ENCODE results near the gene ANKFY1. TPM values are rescaled to one million over a fixed set of nuclear protein-coding genes. Genes with fewer than 3 reads are reported as not detected.
"Not testable (repeated sequence)": the region's sequence is repeated elsewhere in the genome, so short reads cannot be mapped to it uniquely, and the experiment has no call there.

The ANKFY1 gene
- total and polyA plus RNA-seq, 3 experiments from 2014 or later, result 13.3 to 39.6 (median 35.2) TPM

GRCh38 chr17:4138906-4139526 lies 124.8 kb downstream of the ANKFY1 start:
- H3K4me3 ChIP-seq (ENCODE audit: low read length); H3K27me3 ChIP-seq (ENCODE audit: insufficient read depth, low read length, poor library complexity, severe bottlenecking); H3K9me3 ChIP-seq (ENCODE audit: low read length); H3K27me3 Mint-ChIP-seq; H3K27ac ChIP-seq (ENCODE audit: low read depth, low read length); H3K9me3 Mint-ChIP-seq; H3K36me3 ChIP-seq (ENCODE audit: insufficient read depth, low read length); CTCF ChIA-PET; POLR2A ChIA-PET; DNase-seq: not testable (repeated sequence)
- Mint-ChIP-seq H3K4me1 (peaks cover 61 to 82% (median 75%) of the 10 kb centered on the region in 3 donors), H3K4me3 (peak overlapping the region in 4 of 7 donors; percentile 7 to 61 (median 49)), H3K27ac (peak overlapping the region in 3 of 8 donors; percentile 15 to 84 (median 30)), H3K36me3 (peaks cover 0 to 64% (median 3%) of the 10 kb centered on the region in 3 donors)
- H3K4me1 ChIP-seq (ENCODE audit: insufficient read depth, low read length), result peaks cover 52% of the 10 kb centered on the region

- no peak overlapping the region for H3K4me3 Mint-ChIP-seq
- no peaks in the 10 kb centered on the region for H3K27me3 Mint-ChIP-seq
- H3K36me3 Mint-ChIP-seq, result peaks cover 0 to 55% (median 6%) of the 10 kb centered on the region in 3 donors
- ChIA-PET CTCF (interaction anchor here (1.1 kb wide), 1 partner anchor 14 kb away, joined by 4 read pairs; no protein-coding TSS in a partner anchor), POLR2A (no interaction called here)
- H3K4me1 Mint-ChIP-seq, result peaks cover 62 to 85% (median 79%) of the 10 kb centered on the region in 3 donors
- Histone ChIP-seq H3K27ac (ENCODE audit: low read depth, low read length) (no peak overlapping the region), H3K4me1 (ENCODE audit: insufficient read depth, low read length) (peaks cover 44% of the 10 kb centered on the region), H3K36me3 (ENCODE audit: insufficient read depth, low read length) (no peaks in the 10 kb centered on the region), H3K4me3 (ENCODE audit: low read length) (no peak overlapping the region), H3K9me3 (ENCODE audit: low read length) (no peaks in the 10 kb centered on the region), H3K27me3 (ENCODE audit: insufficient read depth, low read length, poor library complexity, severe bottlenecking) (no peaks in the 10 kb centered on the region)
- no peaks in the 10 kb centered on the region for H3K9me3 Mint-ChIP-seq
- no peak for DNase-seq
- peak overlapping the region in 2 of 8 donors; percentile 23 to 86 for H3K27ac Mint-ChIP-seq
Observed at GRCh38 chr17:4136373-4136772, 127.4 kb downstream of the ANKFY1 start.

GRCh38 chr17:4135489-4135888 lies 128.3 kb downstream of the ANKFY1 start:
- peaks cover 36% of the 10 kb centered on the region for H3K4me1 ChIP-seq (ENCODE audit: insufficient read depth, low read length)
- ChIA-PET CTCF (interaction anchor here (1.1 kb wide), 1 partner anchor 13 kb away, joined by 4 read pairs; no protein-coding TSS in a partner anchor), POLR2A (no interaction called here)
- H3K4me1 Mint-ChIP-seq, result peaks cover 63 to 85% (median 77%) of the 10 kb centered on the region in 3 donors
- no peaks in the 10 kb centered on the region for H3K27me3 Mint-ChIP-seq
- no peaks in the 10 kb centered on the region for H3K27me3 ChIP-seq (ENCODE audit: insufficient read depth, low read length, poor library complexity, severe bottlenecking)
- H3K9me3 ChIP-seq (ENCODE audit: low read length), result no peaks in the 10 kb centered on the region
- no peaks in the 10 kb centered on the region for H3K36me3 ChIP-seq (ENCODE audit: insufficient read depth, low read length)
- H3K27ac ChIP-seq (ENCODE audit: low read depth, low read length), result no peak overlapping the region
- H3K4me3 Mint-ChIP-seq, result peak overlapping the region in 2 of 7 donors; percentile 26 to 33
- H3K27ac Mint-ChIP-seq, result peak overlapping the region in 6 of 8 donors; percentile 10 to 90 (median 56)
- H3K4me3 ChIP-seq (ENCODE audit: low read length), result no peak overlapping the region
- no peaks in the 10 kb centered on the region for H3K9me3 Mint-ChIP-seq
- no peak for DNase-seq
- peaks cover 0 to 61% (median 7%) of the 10 kb centered on the region in 3 donors for H3K36me3 Mint-ChIP-seq

GRCh38 chr17:4134721-4135120 lies 129.1 kb downstream of the ANKFY1 start:
- no peak for DNase-seq
- Mint-ChIP-seq H3K4me1 (peaks cover 59 to 80% (median 75%) of the 10 kb centered on the region in 3 donors), H3K4me3 (peak overlapping the region in 1 of 7 donors; percentile 19), H3K9me3 (peaks cover 0 to 2% (median 0%) of the 10 kb centered on the region in 5 donors), H3K27ac (peak overlapping the region in 5 of 8 donors; percentile 36 to 87 (median 65)), H3K27me3 (no peaks in the 10 kb centered on the region), H3K36me3 (peaks cover 0 to 58% (median 7%) of the 10 kb centered on the region in 3 donors)
- Histone ChIP-seq H3K4me3 (ENCODE audit: low read length) (no peak overlapping the region), H3K36me3 (ENCODE audit: insufficient read depth, low read length) (no peaks in the 10 kb centered on the region), H3K4me1 (ENCODE audit: insufficient read depth, low read length) (peaks cover 29% of the 10 kb centered on the region), H3K9me3 (ENCODE audit: low read length) (no peaks in the 10 kb centered on the region), H3K27ac (ENCODE audit: low read depth, low read length) (no peak overlapping the region), H3K27me3 (ENCODE audit: insufficient read depth, low read length, poor library complexity, severe bottlenecking) (no peaks in the 10 kb centered on the region)
- POLR2A ChIA-PET, result no interaction called here
- CTCF ChIA-PET, result no interaction called here

- Mint-ChIP-seq H3K9me3 (peaks cover 0 to 2% (median 0%) of the 10 kb centered on the region in 5 donors), H3K4me3 (no peak overlapping the region), H3K27ac (peak overlapping the region in 4 of 8 donors; percentile 39 to 85 (median 69)), H3K36me3 (peaks cover 0 to 48% (median 6%) of the 10 kb centered on the region in 3 donors), H3K27me3 (no peaks in the 10 kb centered on the region), H3K4me1 (peaks cover 46 to 67% (median 65%) of the 10 kb centered on the region in 3 donors)
- no peak for DNase-seq
- ChIA-PET POLR2A (no interaction called here), CTCF (no interaction called here)
- H3K9me3 ChIP-seq (ENCODE audit: low read length), result no peaks in the 10 kb centered on the region
- no peak overlapping the region for H3K27ac ChIP-seq (ENCODE audit: low read depth, low read length)
- no peaks in the 10 kb centered on the region for H3K36me3 ChIP-seq (ENCODE audit: insufficient read depth, low read length)
- no peaks in the 10 kb centered on the region for H3K27me3 ChIP-seq (ENCODE audit: insufficient read depth, low read length, poor library complexity, severe bottlenecking)
- peaks cover 11% of the 10 kb centered on the region for H3K4me1 ChIP-seq (ENCODE audit: insufficient read depth, low read length)
- H3K4me3 ChIP-seq (ENCODE audit: low read length), result no peak overlapping the region
Observed at GRCh38 chr17:4130715-4131114, 133.1 kb downstream of the ANKFY1 start.

- POLR2A ChIA-PET, result interaction anchor here (0.6 kb wide), 1 partner anchor 738 kb away, joined by 3 read pairs; no protein-coding TSS in a partner anchor
Observed at GRCh38 chr17:4127555-4127954, 136.2 kb downstream of the ANKFY1 start.

GRCh38 chr17:4125552-4125951 lies 138.2 kb downstream of the ANKFY1 start:
- peaks cover 0 to 69% (median 7%) of the 10 kb centered on the region in 3 donors for H3K36me3 Mint-ChIP-seq
- H3K27ac Mint-ChIP-seq, result peak overlapping the region in 6 of 8 donors; percentile 18 to 75 (median 40)
- peaks cover 0 to 2% (median 0%) of the 10 kb centered on the region in 5 donors for H3K9me3 Mint-ChIP-seq
- CTCF ChIA-PET, result interaction anchor here (0.6 kb wide), 1 partner anchor 150 kb away, joined by 3 read pairs; no protein-coding TSS in a partner anchor
- H3K27ac ChIP-seq (ENCODE audit: low read depth, low read length), result no peak overlapping the region
- H3K4me1 Mint-ChIP-seq, result peaks cover 28 to 48% (median 40%) of the 10 kb centered on the region in 3 donors
- H3K4me3 Mint-ChIP-seq, result no peak overlapping the region
- no peaks in the 10 kb centered on the region for H3K4me1 ChIP-seq (ENCODE audit: insufficient read depth, low read length)
- H3K4me3 ChIP-seq (ENCODE audit: low read length), result no peak overlapping the region
- no peaks in the 10 kb centered on the region for H3K27me3 ChIP-seq (ENCODE audit: insufficient read depth, low read length, poor library complexity, severe bottlenecking)
- no peaks in the 10 kb centered on the region for H3K9me3 ChIP-seq (ENCODE audit: low read length)
- POLR2A ChIA-PET, result no interaction called here
- no peaks in the 10 kb centered on the region for H3K27me3 Mint-ChIP-seq
- peaks cover 20% of the 10 kb centered on the region for H3K36me3 ChIP-seq (ENCODE audit: insufficient read depth, low read length)
- no peak for DNase-seq

More at GRCh38 chr17:4127555-4127954, 136.2 kb downstream of the ANKFY1 start:
- Histone ChIP-seq H3K9me3 (ENCODE audit: low read length) (no peaks in the 10 kb centered on the region), H3K4me1 (ENCODE audit: insufficient read depth, low read length) (no peaks in the 10 kb centered on the region), H3K4me3 (ENCODE audit: low read length) (no peak overlapping the region), H3K36me3 (ENCODE audit: insufficient read depth, low read length) (peaks cover 16% of the 10 kb centered on the region), H3K27ac (ENCODE audit: low read depth, low read length) (no peak overlapping the region), H3K27me3 (ENCODE audit: insufficient read depth, low read length, poor library complexity, severe bottlenecking) (no peaks in the 10 kb centered on the region)
- no peak overlapping the region for H3K4me3 Mint-ChIP-seq
- no peaks in the 10 kb centered on the region for H3K27me3 Mint-ChIP-seq
- peak overlapping the region in 3 of 8 donors; percentile 27 to 68 (median 50) for H3K27ac Mint-ChIP-seq
- H3K4me1 Mint-ChIP-seq, result peaks cover 39 to 59% (median 54%) of the 10 kb centered on the region in 3 donors
- CTCF ChIA-PET, result no interaction called here
- peaks cover 0 to 2% (median 0%) of the 10 kb centered on the region in 5 donors for H3K9me3 Mint-ChIP-seq
- H3K36me3 Mint-ChIP-seq, result peaks cover 0 to 63% (median 7%) of the 10 kb centered on the region in 3 donors
- no peak for DNase-seq

GRCh38 chr17:4124999-4125398 lies 138.8 kb downstream of the ANKFY1 start:
- Histone ChIP-seq H3K4me3 (ENCODE audit: low read length) (no peak overlapping the region), H3K36me3 (ENCODE audit: insufficient read depth, low read length) (peaks cover 20% of the 10 kb centered on the region), H3K27me3 (ENCODE audit: insufficient read depth, low read length, poor library complexity, severe bottlenecking) (no peaks in the 10 kb centered on the region), H3K9me3 (ENCODE audit: low read length) (no peaks in the 10 kb centered on the region), H3K27ac (ENCODE audit: low read depth, low read length) (no peak overlapping the region), H3K4me1 (ENCODE audit: insufficient read depth, low read length) (no peaks in the 10 kb centered on the region)
- Mint-ChIP-seq H3K27ac (peak overlapping the region in 6 of 8 donors; percentile 18 to 75 (median 48)), H3K4me1 (peaks cover 26 to 44% (median 36%) of the 10 kb centered on the region in 3 donors), H3K27me3 (no peaks in the 10 kb centered on the region), H3K4me3 (peak overlapping the region in 1 of 7 donors; percentile 9), H3K9me3 (no peaks in the 10 kb centered on the region), H3K36me3 (peaks cover 0 to 69% (median 5%) of the 10 kb centered on the region in 3 donors)
- ChIA-PET POLR2A (no interaction called here), CTCF (interaction anchor here (1.0 kb wide), 1 partner anchor 19 kb away, joined by 3 read pairs; no protein-coding TSS in a partner anchor)
- no peak for DNase-seq
